Heart left ventricle (tissue), 16 donors: Measurements from ENCODE around the gene MICALL2. TPM values are rescaled to one million over a fixed set of nuclear protein-coding genes. Genes with fewer than 3 reads are reported as not detected.

Experiments used
- ATAC-seq, 4 donors: fragments of 200-7000 bp; cut with Tn5 transposase; one replicate each; pipeline ENCODE4 v1.9.1; 2020 to 2022; ENCODE audit warnings: moderate library complexity in 4 of 4, mild to moderate bottlenecking in 3 of 4, moderate number of reproducible peaks in 1 of 4
- DNase-seq, 5 donors: peaks; one replicate each; pipeline ENCODE4 v3.0.0-alpha.2; 2020
- H3K27ac ChIP-seq, 12 donors: fragments of 200-600 bp; sonication (generic) in 4 of 12; one replicate each; pipeline versions ENCODE4 v1.5.0 to v1.8.0; 2016 to 2022; ENCODE audit warnings: mild to moderate bottlenecking in 2 of 12
- H3K27me3 ChIP-seq, 9 donors: fragments of 200-600 bp; sonication (generic) in 2 of 9; one replicate each; pipeline versions ENCODE4 v1.5.1 to v1.8.0; 2016 to 2022; ENCODE audit warnings: mild to moderate bottlenecking in 3 of 9
- H3K36me3 ChIP-seq, 9 donors: fragments of 200-600 bp; sonication (generic) in 2 of 9; one replicate each; pipeline versions ENCODE4 v1.5.0 to v1.8.0; 2018 to 2022; ENCODE audit warnings: mild to moderate bottlenecking in 2 of 9
- H3K4me1 ChIP-seq, 12 donors: fragments of 200-600 bp; sonication (generic) in 4 of 12; one replicate each; pipeline versions ENCODE4 v1.5.0 to v1.8.0; 2016 to 2022; ENCODE audit warnings: mild to moderate bottlenecking in 3 of 12
- H3K4me3 ChIP-seq, 12 donors: fragments of 200-600 bp; sonication (generic) in 4 of 12; one replicate each; pipeline versions ENCODE4 v1.5.0 to v1.8.0; 2017 to 2022; ENCODE audit warnings: mild to moderate bottlenecking in 9 of 12, moderate library complexity in 4 of 12
- H3K9me3 ChIP-seq, 12 donors: fragments of 200-600 bp; sonication (generic) in 4 of 12; one replicate each; pipeline versions ENCODE4 v1.5.0 to v1.8.0; 2016 to 2022; ENCODE audit warnings: mild to moderate bottlenecking in 1 of 12
- POLR2A ChIP-seq, 2 donors: fragments of 450-650 bp; IDR thresholded peaks; one replicate each; pipeline ENCODE4 v1.6.1; 2017; ENCODE audit warnings: antibody characterized with exemption in 2 of 2, mild to moderate bottlenecking in 2 of 2, moderate library complexity in 2 of 2
- WGBS, 4 donors: extraction: QIAGEN DNeasy Blood & Tissue Kit in 2 of 4; methylation state at CpG; one replicate each; pipeline versions ENCODE4 v1.1.5 to v1.1.7; 2013 to 2018; 5-methylcytosine and 5-hydroxymethylcytosine counted together
- intact Hi-C, 10 donors: fragments of 100-400 bp; cut with DNase I; formaldehyde crosslinking; loops; one replicate each; pipeline versions ENCODE4 v1.11.1 to v1.14.2; 2022
- polyA plus RNA-seq, 2 donors: library from polyadenylated mRNA; stranded (reverse); fragments of 200-250 nt; gene quantifications; one replicate each; pipeline ENCODE4 v1.2.3, GENCODE V29; 2013
- total RNA-seq, 9 donors: library from RNA; depleted of rRNA in 2 of 9; stranded (reverse); fragments of >200 nt in 2 of 9; fragmentation: NEBNext Ultra II Directional in 3 of 9; extraction: Animal tissue kit (Norgen Biotek cat#: 25700) in 3 of 9; gene quantifications; one replicate each; pipeline versions ENCODE4 v1.1.0 to v1.2.4, GENCODE V29; 2016 to 2023
- TF ChIP-seq, protein P1 (sequence below), 12 donors: fragments of 200-600 bp; sonication (generic) in 4 of 12; IDR thresholded peaks; one replicate each; pipeline versions ENCODE4 v1.5.0 to v1.8.0; 2018 to 2022; ENCODE audit warnings: antibody characterized with exemption in 12 of 12, mild to moderate bottlenecking in 5 of 12
- donor health status: ischemic (EF 13 %, LVEDD 7.1; RV severe dilation, severe dysfunction).
- donor health status: healthy with polysubstance abuse.
- donor health status: DM: no; HTN: yes; CAD: no.
- donor health status: DM: no; HTN: no; CAD: no.
- donor health status: ischemic (EF 25% LVEDD 6.9; RV normal size, moderate dysfunction).
- donor health status: ischemic (EF 25% LVEDD 5.7; RV mildly dilated, moderate dysfunction).
- donor health status: healthy.
- donor health status: DM: yes; HTN: yes; CAD: no.
- donor health status: ischemic (EF 35%, LVEDD 5.7; RV mildly dilated, moderate dysfunction).
- donor health status: nonischemic (EF 11% LVEDD 7.7; RV severe dilation, severe dysfunction).
- donor health status: DM: yes; HTN: yes; CAD: no.
- donor health status: PGD.
- donor health status: ischemic (EF 29% LVEDD 5.4; RV normal size, mild dysfunction).
- donor health status: nonischemic (EF 23%, LVEDD 6.1; RV moderate dilation, normal function).

The MICALL2 gene
- total and polyA plus RNA-seq, 11 donors = 2.5 to 18.3 (median 8.4) TPM

DNA sequence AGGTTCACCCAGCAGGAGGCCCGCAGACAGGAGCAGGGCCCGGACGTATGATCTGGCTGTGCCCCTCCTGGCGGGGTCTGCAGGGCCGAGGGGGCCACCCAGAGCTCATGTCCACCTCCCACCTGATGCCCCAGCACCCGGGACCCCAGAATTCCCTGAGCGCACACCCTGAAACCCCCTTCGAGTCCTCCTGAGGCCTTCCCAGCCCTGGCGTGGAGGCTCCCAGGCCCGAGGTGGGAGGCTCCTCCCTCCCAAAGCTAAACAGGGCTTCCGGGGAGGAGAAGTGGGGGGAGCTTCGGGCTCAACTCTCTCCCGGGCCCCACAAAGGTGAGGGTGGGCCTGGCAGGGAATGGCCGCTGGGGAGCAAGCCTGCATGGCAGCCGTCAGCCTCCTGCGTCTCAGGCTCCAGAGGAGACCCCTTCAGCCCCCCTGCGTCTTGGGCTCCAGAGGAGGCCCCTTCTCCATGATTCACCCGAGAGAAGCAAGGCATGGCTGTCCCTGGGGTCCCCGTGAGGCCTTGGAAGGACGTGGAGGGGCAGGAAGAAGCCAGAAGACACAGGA, 30.2 kb downstream of the MICALL2 start:
- no peak for DNase-seq
- no peak for ATAC-seq
- TF ChIP-seq, protein P1, sequence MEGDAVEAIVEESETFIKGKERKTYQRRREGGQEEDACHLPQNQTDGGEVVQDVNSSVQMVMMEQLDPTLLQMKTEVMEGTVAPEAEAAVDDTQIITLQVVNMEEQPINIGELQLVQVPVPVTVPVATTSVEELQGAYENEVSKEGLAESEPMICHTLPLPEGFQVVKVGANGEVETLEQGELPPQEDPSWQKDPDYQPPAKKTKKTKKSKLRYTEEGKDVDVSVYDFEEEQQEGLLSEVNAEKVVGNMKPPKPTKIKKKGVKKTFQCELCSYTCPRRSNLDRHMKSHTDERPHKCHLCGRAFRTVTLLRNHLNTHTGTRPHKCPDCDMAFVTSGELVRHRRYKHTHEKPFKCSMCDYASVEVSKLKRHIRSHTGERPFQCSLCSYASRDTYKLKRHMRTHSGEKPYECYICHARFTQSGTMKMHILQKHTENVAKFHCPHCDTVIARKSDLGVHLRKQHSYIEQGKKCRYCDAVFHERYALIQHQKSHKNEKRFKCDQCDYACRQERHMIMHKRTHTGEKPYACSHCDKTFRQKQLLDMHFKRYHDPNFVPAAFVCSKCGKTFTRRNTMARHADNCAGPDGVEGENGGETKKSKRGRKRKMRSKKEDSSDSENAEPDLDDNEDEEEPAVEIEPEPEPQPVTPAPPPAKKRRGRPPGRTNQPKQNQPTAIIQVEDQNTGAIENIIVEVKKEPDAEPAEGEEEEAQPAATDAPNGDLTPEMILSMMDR (IDR thresholded peaks at IDR 0.05) = no peak
- no peak for TF ChIP-seq POLR2A (IDR thresholded peaks at IDR 0.05)
- no peaks in the 10 kb centered on the region for H3K9me3 ChIP-seq
- 47 to 64% (median 54%) methylated on average over 18 to 20 of the region's 20 CpGs for WGBS, 4 donors
- H3K27me3 ChIP-seq = peaks cover 11 to 38% (median 22%) of the 10 kb centered on the region in 9 donors
- peaks cover 0 to 11% (median 2%) of the 10 kb centered on the region in 12 donors for H3K4me1 ChIP-seq
- no peak overlapping the region for H3K4me3 ChIP-seq
- no peak overlapping the region for H3K27ac ChIP-seq
- intact Hi-C loops = no loop called here
- no peaks in the 10 kb centered on the region for H3K36me3 ChIP-seq

DNA sequence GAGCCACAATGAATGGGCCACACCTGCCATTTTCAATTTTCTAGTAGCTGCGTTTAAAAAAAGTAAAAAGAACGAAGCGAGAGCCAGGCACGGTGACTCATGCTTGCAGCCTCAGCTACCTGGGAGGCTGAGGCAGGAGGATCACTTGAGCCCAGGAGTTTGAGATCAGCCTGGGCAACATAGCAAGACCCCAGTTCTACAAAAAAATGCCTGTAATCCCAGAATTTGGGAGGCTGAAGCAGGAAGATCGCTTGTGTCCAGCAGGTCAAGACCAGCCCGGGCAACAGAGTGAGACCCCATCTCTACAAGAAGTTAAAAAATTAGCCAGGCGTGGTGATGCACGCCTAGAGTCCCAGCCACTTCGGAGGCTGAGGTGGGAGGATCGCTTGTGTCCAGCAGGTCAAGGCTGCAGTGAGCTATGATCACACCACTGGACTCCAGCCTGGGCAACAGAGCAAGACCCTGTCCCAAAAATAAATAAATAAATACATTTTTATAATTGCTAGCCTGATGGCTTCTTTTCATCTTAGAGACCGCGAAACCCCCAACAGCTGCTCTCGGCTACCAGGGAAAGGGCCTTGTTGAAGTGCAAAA, 32.1 kb downstream of the MICALL2 start:
- no peak for DNase-seq
- H3K36me3 ChIP-seq = no peaks in the 10 kb centered on the region
- H3K4me1 ChIP-seq = peaks cover 0 to 8% (median 0%) of the 10 kb centered on the region in 12 donors
- H3K4me3 ChIP-seq = no peak overlapping the region
- H3K27ac ChIP-seq = no peak overlapping the region
- intact Hi-C loops = no loop called here
- no peak for ATAC-seq
- H3K9me3 ChIP-seq = no peaks in the 10 kb centered on the region
- TF ChIP-seq POLR2A (IDR thresholded peaks at IDR 0.05) = no peak
- TF ChIP-seq, protein P1 (IDR thresholded peaks at IDR 0.05) = no peak
- H3K27me3 ChIP-seq = peaks cover 11 to 47% (median 22%) of the 10 kb centered on the region in 9 donors
- WGBS, 4 donors = 87 to 92% (median 88%) methylated on average over 13 of the region's 13 CpGs

DNA sequence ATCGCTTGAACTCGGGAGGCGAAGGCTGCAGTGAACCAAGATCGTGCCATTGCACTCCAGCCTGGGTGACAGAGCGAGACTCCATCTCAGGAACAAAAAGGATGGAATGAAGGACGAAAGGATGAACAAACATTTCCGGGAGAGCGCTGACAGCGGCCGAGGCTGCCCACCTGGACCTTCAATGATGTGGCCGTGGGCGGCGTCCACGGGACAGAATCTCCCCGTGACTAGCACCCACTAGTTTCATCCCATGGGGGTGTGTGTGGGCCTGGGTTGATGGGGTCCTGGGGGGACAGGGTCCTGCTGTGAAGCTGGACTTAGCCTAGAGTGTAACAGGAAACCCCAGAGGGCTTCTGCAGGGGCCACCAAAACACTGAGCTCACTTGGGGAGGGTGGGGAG, 32.8 kb downstream of the MICALL2 start:
- H3K36me3 ChIP-seq = no peaks in the 10 kb centered on the region
- no peak for ATAC-seq
- peaks cover 11 to 49% (median 27%) of the 10 kb centered on the region in 9 donors for H3K27me3 ChIP-seq
- H3K27ac ChIP-seq = no peak overlapping the region
- no peak overlapping the region for H3K4me3 ChIP-seq
- intact Hi-C loops = no loop called here
- TF ChIP-seq, protein P1 (IDR thresholded peaks at IDR 0.05) = no peak
- no peak for TF ChIP-seq POLR2A (IDR thresholded peaks at IDR 0.05)
- 80 to 84% (median 83%) methylated on average over 15 of the region's 15 CpGs for WGBS, 4 donors
- no peaks in the 10 kb centered on the region for H3K9me3 ChIP-seq
- no peak for DNase-seq
- peaks cover 0 to 8% (median 0%) of the 10 kb centered on the region in 12 donors for H3K4me1 ChIP-seq

DNA sequence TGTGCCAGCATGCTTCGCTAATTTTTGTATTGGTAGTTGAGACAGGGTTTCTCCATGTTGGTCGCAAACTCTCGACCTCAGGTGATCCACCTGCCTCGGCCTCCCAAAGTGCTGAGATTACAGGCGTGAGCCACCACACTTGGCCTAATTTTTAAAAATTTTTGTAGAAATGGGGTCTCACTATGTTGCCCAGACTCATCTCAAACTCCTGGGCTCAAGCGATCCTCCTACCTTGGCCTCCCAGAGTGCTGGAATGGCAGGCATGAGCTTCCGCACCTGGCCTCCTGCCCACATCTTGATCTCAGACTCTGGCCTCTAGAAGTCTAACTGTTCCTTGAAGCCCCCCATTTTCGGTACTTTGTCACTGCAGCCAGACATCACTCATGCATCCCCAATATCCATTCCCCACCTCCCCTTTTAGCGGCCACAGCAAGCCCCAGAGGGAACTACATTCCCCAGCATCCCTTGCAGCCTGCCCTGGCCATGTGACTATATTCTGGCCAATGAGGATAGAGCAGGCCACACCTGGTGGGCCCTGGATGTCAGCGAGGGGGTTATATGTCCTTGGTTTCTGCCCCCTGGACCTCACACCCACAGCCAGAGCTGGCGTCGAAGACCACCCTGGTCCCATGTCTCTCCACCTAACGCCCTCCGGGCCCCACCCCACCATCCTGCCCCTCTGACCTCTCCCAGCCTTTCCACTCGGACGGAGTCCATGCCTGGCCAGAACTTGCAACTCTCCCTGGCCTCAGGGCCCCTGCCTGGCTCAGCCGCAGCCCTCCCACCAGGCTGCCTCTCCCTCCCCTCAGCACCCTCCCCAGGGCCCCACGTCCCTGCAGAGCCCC, 33.8 kb downstream of the MICALL2 start:
- Histone ChIP-seq H3K9me3 (no peaks in the 10 kb centered on the region), H3K36me3 (no peaks in the 10 kb centered on the region), H3K27ac (no peak overlapping the region), H3K4me1 (peaks cover 0 to 8% (median 0%) of the 10 kb centered on the region in 12 donors), H3K27me3 (peaks cover 9 to 49% (median 23%) of the 10 kb centered on the region in 9 donors), H3K4me3 (no peak overlapping the region)
- no peak for TF ChIP-seq POLR2A (IDR thresholded peaks at IDR 0.05)
- TF ChIP-seq, protein P1 (IDR thresholded peaks at IDR 0.05) = no peak
- WGBS, 4 donors = 66 to 77% (median 71%) methylated on average over 17 to 18 of the region's 18 CpGs
- DNase-seq (no peak), ATAC-seq (no peak)
- intact Hi-C loops = no loop called here
